HG03378 (cell line): ENCODE data around the gene CA5A.
A peak's percentile ranks its signal among the peaks of the same experiment; 100 is the strongest.
"Not testable (repeated sequence)": the region's sequence is repeated elsewhere in the genome, so short reads cannot be mapped to it uniquely, and the experiment has no call there.

Source experiments
- ATAC-seq: cut with Tn5 transposase; IDR thresholded peaks from one replicate; pipeline ENCODE4 v1.9.1; 2021; ENCODE audit warnings: mild to moderate bottlenecking, moderate library complexity; ENCODE audit not compliant: unreplicated experiment

The CA5A gene

GRCh38 chr16:87870418-87871291, 65.7 kb downstream of the CA5A start:
- not testable (repeated sequence) for ATAC-seq

GRCh38 chr16:87869879-87870417, 66.4 kb downstream of the CA5A start:
- not testable (repeated sequence) for ATAC-seq

GRCh38 chr16:87869061-87869878, 67.1 kb downstream of the CA5A start, which contains the start of gene SLC7A5:
TSS of gene SLC7A5 (minus strand) at chr16:87869507. CDS start at chr16:87869422, 85 bp downstream.
- peak; percentile 37 for ATAC-seq

- ATAC-seq, result not testable (repeated sequence)
These were observed 67.9 kb downstream of the CA5A start for GRCh38 chr16:87868254-87869029.

- ATAC-seq, result not testable (repeated sequence)
These were observed 70.3 kb downstream of the CA5A start for GRCh38 chr16:87865902-87866555.

GRCh38 chr16:87864331-87864989, 71.9 kb downstream of the CA5A start:
- ATAC-seq, result no peak

GRCh38 chr16:87863327-87863635, 73.0 kb downstream of the CA5A start:
- not testable (repeated sequence) for ATAC-seq

GRCh38 chr16:87862597-87863326, 73.6 kb downstream of the CA5A start:
- ATAC-seq, result not testable (repeated sequence)

- ATAC-seq, result not testable (repeated sequence)
These were observed 74.8 kb downstream of the CA5A start for GRCh38 chr16:87861300-87862099.

- ATAC-seq, result no peak
These were observed 75.6 kb downstream of the CA5A start for GRCh38 chr16:87860553-87861299.

GRCh38 chr16:87858151-87858993, 78.0 kb downstream of the CA5A start:
- ATAC-seq, result not testable (repeated sequence)

GRCh38 chr16:87856791-87857228, 79.5 kb downstream of the CA5A start:
- no peak for ATAC-seq

GRCh38 chr16:87855852-87856715, 80.2 kb downstream of the CA5A start:
- ATAC-seq, result no peak

GRCh38 chr16:87854907-87855683, 81.2 kb downstream of the CA5A start:
- no peak for ATAC-seq
